Thoracic aorta (tissue), 2 donors: Measurements from ENCODE around the gene PDE8A. TPM values are rescaled to one million over a fixed set of nuclear protein-coding genes. Genes with fewer than 3 reads are reported as not detected.

Experiments used
- ATAC-seq: fragments of 150-250 bp; one replicate; pipeline ENCODE4 v1.8.0; 2017; ENCODE audit warnings: low read depth; ENCODE audit not compliant: insufficient number of reproducible peaks, low FRiP score
- DNase-seq: peaks from one replicate; pipeline ENCODE4 v3.0.0-alpha.2; 2020; ENCODE audit warnings: low spot score
- H3K27ac ChIP-seq, 2 donors: fragments of 200-600 bp; sonication (generic); 1 replicate in 1 of 2; 2 replicates in 1 of 2; pipeline ENCODE4 v1.5.1; 2016; ENCODE audit warnings: mild to moderate bottlenecking in 2 of 2, moderate library complexity in 2 of 2
- H3K27me3 ChIP-seq: fragments of 200-600 bp; sonication (generic); replicated peaks from 2 replicates; pipeline ENCODE4 v1.6.0; 2016; ENCODE audit warnings: mild to moderate bottlenecking; ENCODE audit not compliant: insufficient read depth
- H3K36me3 ChIP-seq: fragments of 200-600 bp; sonication (generic); one replicate; pipeline ENCODE4 v1.5.1; 2016
- H3K4me1 ChIP-seq, 2 donors: fragments of 200-600 bp; sonication (generic); 1 replicate in 1 of 2; 2 replicates in 1 of 2; pipeline versions ENCODE4 v1.5.1 to v1.6.0; 2016; ENCODE audit warnings: low read depth in 2 of 2, mild to moderate bottlenecking in 1 of 2; ENCODE audit not compliant: control insufficient read depth in 1 of 2
- H3K4me3 ChIP-seq: fragments of 200-600 bp; sonication (generic); 2 replicates; pipeline ENCODE4 v1.5.1; 2016; ENCODE audit warnings: mild to moderate bottlenecking
- H3K9me3 ChIP-seq: fragments of 200-600 bp; sonication (generic); 2 replicates; pipeline ENCODE4 v1.5.1; 2016
- total RNA-seq, 2 donors: library from RNA; depleted of rRNA; stranded (reverse); fragments of >200 nt; gene quantifications; one replicate each; pipeline versions ENCODE4 v1.1.0 to v1.2.3, GENCODE V29; 2016
- TF ChIP-seq, protein P1 (sequence below): fragments of 200-600 bp; sonication (generic); IDR thresholded peaks from one replicate; pipeline ENCODE4 v1.5.1; 2019; ENCODE audit warnings: antibody characterized with exemption

PDE8A gene
- total RNA-seq, 2 donors from 2014 or later = 35.1 to 43.7 TPM

- DNase-seq (no peak), ATAC-seq (no peak)
- H3K4me1 ChIP-seq = no peaks in the 10 kb centered on the region
- no peak overlapping the region for H3K4me3 ChIP-seq
- TF ChIP-seq, protein P1, sequence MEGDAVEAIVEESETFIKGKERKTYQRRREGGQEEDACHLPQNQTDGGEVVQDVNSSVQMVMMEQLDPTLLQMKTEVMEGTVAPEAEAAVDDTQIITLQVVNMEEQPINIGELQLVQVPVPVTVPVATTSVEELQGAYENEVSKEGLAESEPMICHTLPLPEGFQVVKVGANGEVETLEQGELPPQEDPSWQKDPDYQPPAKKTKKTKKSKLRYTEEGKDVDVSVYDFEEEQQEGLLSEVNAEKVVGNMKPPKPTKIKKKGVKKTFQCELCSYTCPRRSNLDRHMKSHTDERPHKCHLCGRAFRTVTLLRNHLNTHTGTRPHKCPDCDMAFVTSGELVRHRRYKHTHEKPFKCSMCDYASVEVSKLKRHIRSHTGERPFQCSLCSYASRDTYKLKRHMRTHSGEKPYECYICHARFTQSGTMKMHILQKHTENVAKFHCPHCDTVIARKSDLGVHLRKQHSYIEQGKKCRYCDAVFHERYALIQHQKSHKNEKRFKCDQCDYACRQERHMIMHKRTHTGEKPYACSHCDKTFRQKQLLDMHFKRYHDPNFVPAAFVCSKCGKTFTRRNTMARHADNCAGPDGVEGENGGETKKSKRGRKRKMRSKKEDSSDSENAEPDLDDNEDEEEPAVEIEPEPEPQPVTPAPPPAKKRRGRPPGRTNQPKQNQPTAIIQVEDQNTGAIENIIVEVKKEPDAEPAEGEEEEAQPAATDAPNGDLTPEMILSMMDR = no peak
- H3K27ac ChIP-seq = no peak overlapping the region
- H3K27me3 ChIP-seq = no peaks in the 10 kb centered on the region
- H3K9me3 ChIP-seq = no peaks in the 10 kb centered on the region
- no peaks in the 10 kb centered on the region for H3K36me3 ChIP-seq
These were observed 167.9 kb downstream of the PDE8A start for GRCh38 chr15:85149465-85150129.

DNA sequence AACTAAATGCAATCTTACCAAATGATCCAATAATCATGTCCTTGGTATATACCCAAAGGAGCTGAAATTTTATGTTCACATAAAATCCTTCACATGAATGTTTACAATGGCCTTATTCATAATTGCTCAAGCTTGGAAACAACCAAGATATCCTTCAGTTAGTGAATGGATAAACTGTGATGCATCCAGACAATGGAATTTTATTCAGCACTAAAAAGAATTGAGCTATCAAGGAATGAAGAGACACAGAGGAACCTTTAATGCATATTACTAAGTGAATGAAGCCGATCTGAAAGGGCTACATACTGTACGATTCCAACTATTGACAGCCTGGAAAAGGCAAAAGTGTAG is 168.4 kb downstream of the PDE8A start:
- no peaks in the 10 kb centered on the region for H3K4me1 ChIP-seq

GRCh38 chr15:85151145-85151544 is 169.5 kb downstream of the PDE8A start:
- no peak overlapping the region for H3K27ac ChIP-seq
- H3K36me3 ChIP-seq = no peaks in the 10 kb centered on the region
- TF ChIP-seq, protein P1 = no peak
- DNase-seq = no peak
- no peaks in the 10 kb centered on the region for H3K4me1 ChIP-seq
- no peaks in the 10 kb centered on the region for H3K27me3 ChIP-seq
- no peaks in the 10 kb centered on the region for H3K9me3 ChIP-seq
- ATAC-seq = no peak
- H3K4me3 ChIP-seq = no peak overlapping the region

More for the DNA sequence above, 168.4 kb downstream of the PDE8A start:
- no peak for DNase-seq
- TF ChIP-seq, protein P1 = no peak
- Histone ChIP-seq H3K9me3 (no peaks in the 10 kb centered on the region), H3K27me3 (no peaks in the 10 kb centered on the region), H3K4me3 (no peak overlapping the region), H3K36me3 (no peaks in the 10 kb centered on the region), H3K27ac (no peak overlapping the region)
- ATAC-seq = no peak

DNA sequence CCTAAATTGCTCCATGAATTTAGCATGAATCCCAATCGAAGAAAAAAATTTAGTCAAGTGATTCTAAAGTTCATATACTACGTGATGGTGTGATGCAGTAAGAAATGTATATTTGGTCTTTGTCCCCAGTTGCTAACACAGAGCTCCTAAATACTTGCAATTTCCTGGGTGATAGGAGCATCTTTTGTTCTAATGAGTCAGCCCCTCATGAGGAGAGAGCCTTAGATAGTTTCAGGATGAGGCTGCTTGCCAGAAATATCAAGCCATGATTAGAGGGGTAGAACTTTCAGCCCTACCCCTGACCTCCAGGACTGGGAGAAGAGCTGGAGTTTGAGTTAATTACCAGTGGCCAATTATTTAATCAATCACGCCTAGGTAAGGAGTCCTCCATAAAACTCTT is 170.2 kb downstream of the PDE8A start:
- TF ChIP-seq, protein P1 = no peak
- no peak overlapping the region for H3K27ac ChIP-seq
- H3K36me3 ChIP-seq = no peaks in the 10 kb centered on the region
- DNase-seq (no peak), ATAC-seq (no peak)
- no peaks in the 10 kb centered on the region for H3K4me1 ChIP-seq
- no peaks in the 10 kb centered on the region for H3K27me3 ChIP-seq
- no peaks in the 10 kb centered on the region for H3K9me3 ChIP-seq
- no peak overlapping the region for H3K4me3 ChIP-seq

GRCh38 chr15:85154061-85154460 is 172.4 kb downstream of the PDE8A start:
- no peak overlapping the region for H3K27ac ChIP-seq
- H3K36me3 ChIP-seq = no peaks in the 10 kb centered on the region
- H3K4me3 ChIP-seq = no peak overlapping the region
- H3K9me3 ChIP-seq = no peaks in the 10 kb centered on the region
- no peaks in the 10 kb centered on the region for H3K27me3 ChIP-seq
- ATAC-seq = no peak
- H3K4me1 ChIP-seq = no peaks in the 10 kb centered on the region
- no peak for DNase-seq
- TF ChIP-seq, protein P1 = no peak
